Measurements from ENCODE around the gene WDR82. TPM values are rescaled to one million over a fixed set of nuclear protein-coding genes. Genes with fewer than 3 reads are reported as not detected.

WDR82 gene
- total RNA-seq, 1 donor from 2014 or later = 78.8 TPM

GRCh38 chr3:52210550-52211046 lies 67.9 kb downstream of the WDR82 start:
- no peak for DNase-seq (ENCODE audit: low read depth in 2 of 2)

- no peak for DNase-seq (ENCODE audit: low read depth in 2 of 2)
Measured at GRCh38 chr3:52210037-52210436, 68.4 kb downstream of the WDR82 start.

- no peak for DNase-seq (ENCODE audit: low read depth in 2 of 2)
Measured at GRCh38 chr3:52208556-52208955, 69.9 kb downstream of the WDR82 start.

GRCh38 chr3:52205727-52206372 lies 72.6 kb downstream of the WDR82 start:
- no peak for DNase-seq (ENCODE audit: low read depth in 2 of 2)

Other genes with a start within 250 kb of the WDR82 start
- 5.4 and 6.2 TPM in 2 replicates for gene DUSP7, start 222.1 kb downstream of the WDR82 start, total RNA-seq
- gene POC1A, start 124.2 kb downstream of the WDR82 start, total RNA-seq = 4.0 and 8.7 TPM in 2 replicates
- 28.4 and 35.5 TPM in 2 replicates for gene ALAS1, start 80.5 kb downstream of the WDR82 start, total RNA-seq
- gene TLR9, start 53.0 kb downstream of the WDR82 start, total RNA-seq = not detected in 2 replicates
- gene TWF2, start 39.5 kb downstream of the WDR82 start, total RNA-seq = 74.6 and 102 TPM in 2 replicates
- gene PPM1M, start 32.9 kb downstream of the WDR82 start, total RNA-seq = 10.9 and 14.3 TPM in 2 replicates
- 18.1 and 21.1 TPM in 2 replicates for gene GLYCTK, start 9.2 kb upstream of the WDR82 start, total RNA-seq
- gene DNAH1, start 37.7 kb upstream of the WDR82 start, total RNA-seq = 1.1 and 2.6 TPM in 2 replicates
- 66.7 and 84.7 TPM in 2 replicates for gene BAP1, start 131.4 kb upstream of the WDR82 start, total RNA-seq
- gene PHF7, start 132.0 kb upstream of the WDR82 start, total RNA-seq = 3.1 and 3.6 TPM in 2 replicates
- 12.9 and 30.5 TPM in 2 replicates for gene SEMA3G, start 166.5 kb upstream of the WDR82 start, total RNA-seq
- 0.22 TPM in 1 of 2 replicates, not detected in the other for gene TNNC1, start 175.4 kb upstream of the WDR82 start, total RNA-seq
- 26.2 and 38.1 TPM in 2 replicates for gene NISCH, start 177.0 kb upstream of the WDR82 start, total RNA-seq
- 136 and 224 TPM in 2 replicates for gene STAB1, start 216.7 kb upstream of the WDR82 start, total RNA-seq

Data from lung microvascular endothelial cell (primary cell).